ENCODE data around the gene WNT9B. TPM values are rescaled to one million over a fixed set of nuclear protein-coding genes. Genes with fewer than 3 reads are reported as not detected.

Gene WNT9B
- total and polyA plus RNA-seq, 9 of the 15 experiments (the other 6 are each of a cell fraction or from before 2014, with no cell fraction given): not detected

DNA sequence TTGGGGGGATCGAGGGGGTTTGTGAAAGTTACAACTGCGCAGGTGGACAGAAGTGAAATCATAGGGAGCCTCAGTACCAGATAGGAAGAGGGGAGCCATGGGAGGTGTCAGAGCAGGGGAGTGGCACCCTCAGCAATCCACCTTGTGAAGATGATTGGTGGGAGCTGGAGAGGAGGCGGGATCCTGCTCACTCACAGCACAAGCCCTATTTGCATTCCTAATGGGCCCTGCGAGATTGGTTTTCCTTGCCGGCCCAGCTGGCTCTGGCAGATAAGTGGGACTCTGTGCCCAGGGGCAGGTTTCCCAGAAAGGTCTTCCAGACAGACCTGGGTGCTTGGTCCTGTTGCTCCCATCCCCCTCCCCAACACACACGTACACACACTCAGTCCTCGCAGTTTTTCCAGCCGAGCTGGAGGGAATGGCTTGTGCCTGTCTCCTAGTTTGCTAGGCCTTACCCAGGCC lies 42.2 kb upstream of the WNT9B start:
- Histone ChIP-seq H4K20me1 (replicated peaks; ENCODE audit: control insufficient read depth, insufficient read depth, low read length) (no peaks in the 10 kb centered on the region), H3K4me3 (no peak overlapping the region), H3K79me2 (ENCODE audit: control insufficient read depth, insufficient read depth, low read length) (no peaks in the 10 kb centered on the region), H3K4me1 (replicated peaks in 1 of 2; ENCODE audit: control insufficient read depth in 2 of 2, insufficient read depth in 2 of 2, low read length in 2 of 2) (peaks cover 25 to 36% of the 10 kb centered on the region in 2 experiments), H3K9me1 (ENCODE audit: control insufficient read depth, insufficient read depth, low read length) (no peaks in the 10 kb centered on the region), H2AFZ (ENCODE audit: low read depth, low read length) (peak overlapping the region; percentile 82), H3K9me3 (replicated peaks; ENCODE audit: control insufficient read depth, insufficient read depth, low read depth, low read length) (no peaks in the 10 kb centered on the region), H3K27ac (ENCODE audit: extremely low read depth, low read depth, low read length) (peak overlapping the region; percentile 39; the same call in 1 of the 3 replicates), H3K4me2 (ENCODE audit: insufficient read depth, low read length) (peak overlapping the region; percentile 47; the same call in 1 of the 2 replicates), H3K9ac (ENCODE audit: insufficient read depth in 1 of 2, low read depth in 2 of 2, low read length in 2 of 2) (peak overlapping the region; percentile 48 to 83), H3K36me3 (ENCODE audit: control insufficient read depth, insufficient read depth, low read length) (no peaks in the 10 kb centered on the region), H3K27me3 (ENCODE audit: control insufficient read depth in 2 of 2, insufficient read depth in 2 of 2, low read length in 2 of 2) (no peaks in the 10 kb centered on the region)
- WGBS (ENCODE audit: insufficient coverage, low coverage, missing lambda C conversion rate): 14% methylated on average over 8 of the region's 8 CpGs
- ATAC-seq (peak; percentile 94), FAIRE-seq (peak; percentile 92), DNase-seq (ENCODE audit: extremely low read depth in 1 of 4, low spot score in 3 of 4) (peak; percentile 90 to 95 (median 90))
- ChIA-PET POLR2A (interaction anchor here (0.6 to 1.4 kb wide), 5 partner anchors 12 to 64 kb away, joined by 3 to 5 read pairs (median 3); no protein-coding TSS in a partner anchor), CTCF (ENCODE audit: low intra/inter-chr PET ratio) (interaction anchor here (0.6 kb wide), 1 partner anchor 703 kb away, joined by 3 read pairs; no protein-coding TSS in a partner anchor)
- BruUV-seq (replicated peaks): no TSS peak
- in situ Hi-C loops (cut with MboI): loop anchor here (25.0 kb wide), 1 partner anchor 1222 kb away; no protein-coding TSS in a partner anchor
- intact Hi-C loops (cut with micrococcal nuclease): no loop called here
- TF ChIP-seq DPF2 (IDR thresholded peaks at IDR 0.05): peak; percentile 55
- no peak for TF ChIP-seq TRIM24 (IDR thresholded peaks at IDR 0.05)
- peak; percentile 36; the same call in 1 of the 2 replicates for TF ChIP-seq ATF7 (IDR thresholded peaks at IDR 0.05)
- peak; percentile 73 for TF ChIP-seq CBFA2T3 (IDR thresholded peaks at IDR 0.05)
- peak; percentile 33; the same call in 1 of the 2 replicates for TF ChIP-seq HCFC1 (IDR thresholded peaks at IDR 0.05; ENCODE audit: low read depth, low read length)
- TF ChIP-seq RBM25 (IDR thresholded peaks at IDR 0.05; ENCODE audit: low read depth, low read length, severe bottlenecking): peak; percentile 99
- TF ChIP-seq STAT5B (CRISPR knock-in tag; IDR thresholded peaks at IDR 0.05): no peak
- TF ChIP-seq CHD1 (IDR thresholded peaks at IDR 0.05; ENCODE audit: low read length): no peak
- no peak for TF ChIP-seq RBM15 (IDR thresholded peaks at IDR 0.05; ENCODE audit: insufficient read depth, low read length)
- TF ChIP-seq, protein P1, sequence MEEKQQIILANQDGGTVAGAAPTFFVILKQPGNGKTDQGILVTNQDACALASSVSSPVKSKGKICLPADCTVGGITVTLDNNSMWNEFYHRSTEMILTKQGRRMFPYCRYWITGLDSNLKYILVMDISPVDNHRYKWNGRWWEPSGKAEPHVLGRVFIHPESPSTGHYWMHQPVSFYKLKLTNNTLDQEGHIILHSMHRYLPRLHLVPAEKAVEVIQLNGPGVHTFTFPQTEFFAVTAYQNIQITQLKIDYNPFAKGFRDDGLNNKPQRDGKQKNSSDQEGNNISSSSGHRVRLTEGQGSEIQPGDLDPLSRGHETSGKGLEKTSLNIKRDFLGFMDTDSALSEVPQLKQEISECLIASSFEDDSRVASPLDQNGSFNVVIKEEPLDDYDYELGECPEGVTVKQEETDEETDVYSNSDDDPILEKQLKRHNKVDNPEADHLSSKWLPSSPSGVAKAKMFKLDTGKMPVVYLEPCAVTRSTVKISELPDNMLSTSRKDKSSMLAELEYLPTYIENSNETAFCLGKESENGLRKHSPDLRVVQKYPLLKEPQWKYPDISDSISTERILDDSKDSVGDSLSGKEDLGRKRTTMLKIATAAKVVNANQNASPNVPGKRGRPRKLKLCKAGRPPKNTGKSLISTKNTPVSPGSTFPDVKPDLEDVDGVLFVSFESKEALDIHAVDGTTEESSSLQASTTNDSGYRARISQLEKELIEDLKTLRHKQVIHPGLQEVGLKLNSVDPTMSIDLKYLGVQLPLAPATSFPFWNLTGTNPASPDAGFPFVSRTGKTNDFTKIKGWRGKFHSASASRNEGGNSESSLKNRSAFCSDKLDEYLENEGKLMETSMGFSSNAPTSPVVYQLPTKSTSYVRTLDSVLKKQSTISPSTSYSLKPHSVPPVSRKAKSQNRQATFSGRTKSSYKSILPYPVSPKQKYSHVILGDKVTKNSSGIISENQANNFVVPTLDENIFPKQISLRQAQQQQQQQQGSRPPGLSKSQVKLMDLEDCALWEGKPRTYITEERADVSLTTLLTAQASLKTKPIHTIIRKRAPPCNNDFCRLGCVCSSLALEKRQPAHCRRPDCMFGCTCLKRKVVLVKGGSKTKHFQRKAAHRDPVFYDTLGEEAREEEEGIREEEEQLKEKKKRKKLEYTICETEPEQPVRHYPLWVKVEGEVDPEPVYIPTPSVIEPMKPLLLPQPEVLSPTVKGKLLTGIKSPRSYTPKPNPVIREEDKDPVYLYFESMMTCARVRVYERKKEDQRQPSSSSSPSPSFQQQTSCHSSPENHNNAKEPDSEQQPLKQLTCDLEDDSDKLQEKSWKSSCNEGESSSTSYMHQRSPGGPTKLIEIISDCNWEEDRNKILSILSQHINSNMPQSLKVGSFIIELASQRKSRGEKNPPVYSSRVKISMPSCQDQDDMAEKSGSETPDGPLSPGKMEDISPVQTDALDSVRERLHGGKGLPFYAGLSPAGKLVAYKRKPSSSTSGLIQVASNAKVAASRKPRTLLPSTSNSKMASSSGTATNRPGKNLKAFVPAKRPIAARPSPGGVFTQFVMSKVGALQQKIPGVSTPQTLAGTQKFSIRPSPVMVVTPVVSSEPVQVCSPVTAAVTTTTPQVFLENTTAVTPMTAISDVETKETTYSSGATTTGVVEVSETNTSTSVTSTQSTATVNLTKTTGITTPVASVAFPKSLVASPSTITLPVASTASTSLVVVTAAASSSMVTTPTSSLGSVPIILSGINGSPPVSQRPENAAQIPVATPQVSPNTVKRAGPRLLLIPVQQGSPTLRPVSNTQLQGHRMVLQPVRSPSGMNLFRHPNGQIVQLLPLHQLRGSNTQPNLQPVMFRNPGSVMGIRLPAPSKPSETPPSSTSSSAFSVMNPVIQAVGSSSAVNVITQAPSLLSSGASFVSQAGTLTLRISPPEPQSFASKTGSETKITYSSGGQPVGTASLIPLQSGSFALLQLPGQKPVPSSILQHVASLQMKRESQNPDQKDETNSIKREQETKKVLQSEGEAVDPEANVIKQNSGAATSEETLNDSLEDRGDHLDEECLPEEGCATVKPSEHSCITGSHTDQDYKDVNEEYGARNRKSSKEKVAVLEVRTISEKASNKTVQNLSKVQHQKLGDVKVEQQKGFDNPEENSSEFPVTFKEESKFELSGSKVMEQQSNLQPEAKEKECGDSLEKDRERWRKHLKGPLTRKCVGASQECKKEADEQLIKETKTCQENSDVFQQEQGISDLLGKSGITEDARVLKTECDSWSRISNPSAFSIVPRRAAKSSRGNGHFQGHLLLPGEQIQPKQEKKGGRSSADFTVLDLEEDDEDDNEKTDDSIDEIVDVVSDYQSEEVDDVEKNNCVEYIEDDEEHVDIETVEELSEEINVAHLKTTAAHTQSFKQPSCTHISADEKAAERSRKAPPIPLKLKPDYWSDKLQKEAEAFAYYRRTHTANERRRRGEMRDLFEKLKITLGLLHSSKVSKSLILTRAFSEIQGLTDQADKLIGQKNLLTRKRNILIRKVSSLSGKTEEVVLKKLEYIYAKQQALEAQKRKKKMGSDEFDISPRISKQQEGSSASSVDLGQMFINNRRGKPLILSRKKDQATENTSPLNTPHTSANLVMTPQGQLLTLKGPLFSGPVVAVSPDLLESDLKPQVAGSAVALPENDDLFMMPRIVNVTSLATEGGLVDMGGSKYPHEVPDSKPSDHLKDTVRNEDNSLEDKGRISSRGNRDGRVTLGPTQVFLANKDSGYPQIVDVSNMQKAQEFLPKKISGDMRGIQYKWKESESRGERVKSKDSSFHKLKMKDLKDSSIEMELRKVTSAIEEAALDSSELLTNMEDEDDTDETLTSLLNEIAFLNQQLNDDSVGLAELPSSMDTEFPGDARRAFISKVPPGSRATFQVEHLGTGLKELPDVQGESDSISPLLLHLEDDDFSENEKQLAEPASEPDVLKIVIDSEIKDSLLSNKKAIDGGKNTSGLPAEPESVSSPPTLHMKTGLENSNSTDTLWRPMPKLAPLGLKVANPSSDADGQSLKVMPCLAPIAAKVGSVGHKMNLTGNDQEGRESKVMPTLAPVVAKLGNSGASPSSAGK (IDR thresholded peaks at IDR 0.05): peak; percentile 47
- peak; percentile 12 for TF ChIP-seq FOS (IDR thresholded peaks at IDR 0.05; ENCODE audit: extremely low read depth, insufficient read length)

Data from K562 (cell line).